Measurements from ENCODE around the gene CR1. TPM values are rescaled to one million over a fixed set of nuclear protein-coding genes. Genes with fewer than 3 reads are reported as not detected.

CR1 gene
- total and polyA plus RNA-seq, 9 of the 15 experiments (the other 6 are each of a cell fraction or from before 2014, with no cell fraction given): 0.07 to 0.47 (median 0.18) TPM

DNA sequence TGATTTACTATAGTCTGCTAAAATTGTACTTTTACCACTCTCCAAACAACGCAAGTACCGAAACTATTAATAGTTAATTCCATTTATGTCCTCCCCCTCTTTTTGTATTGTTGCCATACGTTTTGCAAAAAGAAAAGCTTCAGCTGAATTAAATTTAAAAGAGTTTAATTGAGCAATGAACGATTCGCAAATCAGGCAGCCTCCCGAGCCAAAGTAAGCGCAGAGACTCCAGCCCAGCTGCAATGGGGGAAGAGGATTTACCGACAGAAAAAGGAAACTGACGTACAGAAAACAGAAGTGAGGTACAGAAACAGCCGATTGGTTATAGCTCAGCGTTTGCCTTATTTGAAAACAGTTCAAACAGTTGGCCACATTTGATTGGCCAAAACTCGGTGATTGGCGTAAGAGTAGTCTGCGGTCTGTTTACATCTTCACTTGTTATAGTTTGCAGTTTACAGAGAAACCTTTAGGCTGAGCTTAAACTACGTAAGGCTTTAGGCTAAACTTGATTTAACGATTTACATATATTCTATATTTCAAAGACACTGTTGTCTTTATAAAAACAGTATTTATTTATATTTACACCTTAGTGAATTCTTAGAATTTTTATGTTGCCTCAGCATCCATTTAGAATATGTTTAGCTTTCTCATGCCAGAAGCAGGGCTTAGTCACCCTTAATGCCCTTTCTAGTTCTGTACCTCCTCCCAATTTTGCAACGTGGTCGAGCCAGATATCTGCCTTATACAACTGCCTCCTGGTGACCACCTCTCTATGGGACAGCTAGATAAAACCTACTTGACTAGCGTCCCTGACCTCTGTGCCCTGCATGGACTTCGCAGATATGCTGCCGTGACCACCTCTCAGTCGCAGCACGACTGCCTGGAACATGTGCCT is 23.8 kb downstream of the CR1 start (continued):
- TF ChIP-seq ZNF41 (CRISPR knock-in tag; conservative IDR thresholded peaks at IDR 0.05): no peak
- no peak for TF ChIP-seq MCM3 (IDR thresholded peaks at IDR 0.05)
- TF ChIP-seq ZNF408 (CRISPR knock-in tag; IDR thresholded peaks at IDR 0.05; ENCODE audit: low read depth): no peak
- no peak for TF ChIP-seq ZNF263 (CRISPR knock-in tag; IDR thresholded peaks at IDR 0.05; ENCODE audit: borderline replicate concordance)
- TF ChIP-seq SAFB2 (IDR thresholded peaks at IDR 0.05; ENCODE audit: borderline replicate concordance, low read depth, low read length, severe bottlenecking): no peak
- TF ChIP-seq GTF2A2 (tag; IDR thresholded peaks at IDR 0.05): no peak
- TF ChIP-seq, protein P1, sequence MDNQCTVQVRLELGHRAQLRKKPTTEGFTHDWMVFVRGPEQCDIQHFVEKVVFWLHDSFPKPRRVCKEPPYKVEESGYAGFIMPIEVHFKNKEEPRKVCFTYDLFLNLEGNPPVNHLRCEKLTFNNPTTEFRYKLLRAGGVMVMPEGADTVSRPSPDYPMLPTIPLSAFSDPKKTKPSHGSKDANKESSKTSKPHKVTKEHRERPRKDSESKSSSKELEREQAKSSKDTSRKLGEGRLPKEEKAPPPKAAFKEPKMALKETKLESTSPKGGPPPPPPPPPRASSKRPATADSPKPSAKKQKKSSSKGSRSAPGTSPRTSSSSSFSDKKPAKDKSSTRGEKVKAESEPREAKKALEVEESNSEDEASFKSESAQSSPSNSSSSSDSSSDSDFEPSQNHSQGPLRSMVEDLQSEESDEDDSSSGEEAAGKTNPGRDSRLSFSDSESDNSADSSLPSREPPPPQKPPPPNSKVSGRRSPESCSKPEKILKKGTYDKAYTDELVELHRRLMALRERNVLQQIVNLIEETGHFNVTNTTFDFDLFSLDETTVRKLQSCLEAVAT (IDR thresholded peaks at IDR 0.05): peak; percentile 52 to 78; a peak in 2 of 4 replicates
- TF ChIP-seq, protein P2, sequence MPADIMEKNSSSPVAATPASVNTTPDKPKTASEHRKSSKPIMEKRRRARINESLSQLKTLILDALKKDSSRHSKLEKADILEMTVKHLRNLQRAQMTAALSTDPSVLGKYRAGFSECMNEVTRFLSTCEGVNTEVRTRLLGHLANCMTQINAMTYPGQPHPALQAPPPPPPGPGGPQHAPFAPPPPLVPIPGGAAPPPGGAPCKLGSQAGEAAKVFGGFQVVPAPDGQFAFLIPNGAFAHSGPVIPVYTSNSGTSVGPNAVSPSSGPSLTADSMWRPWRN (IDR thresholded peaks at IDR 0.05; ENCODE audit: low read depth): peak; percentile 51; the same call in 1 of the 2 replicates
- 0 out of 2 replicates have a peak, but pooled peaks have one; percentile 30 for TF ChIP-seq ZBTB17 (CRISPR knock-in tag; IDR thresholded peaks at IDR 0.05)
- no peak for TF ChIP-seq FUS (optimal IDR thresholded peaks at IDR 0.05; ENCODE audit: low read depth, low read length)
- TF ChIP-seq, protein P3, sequence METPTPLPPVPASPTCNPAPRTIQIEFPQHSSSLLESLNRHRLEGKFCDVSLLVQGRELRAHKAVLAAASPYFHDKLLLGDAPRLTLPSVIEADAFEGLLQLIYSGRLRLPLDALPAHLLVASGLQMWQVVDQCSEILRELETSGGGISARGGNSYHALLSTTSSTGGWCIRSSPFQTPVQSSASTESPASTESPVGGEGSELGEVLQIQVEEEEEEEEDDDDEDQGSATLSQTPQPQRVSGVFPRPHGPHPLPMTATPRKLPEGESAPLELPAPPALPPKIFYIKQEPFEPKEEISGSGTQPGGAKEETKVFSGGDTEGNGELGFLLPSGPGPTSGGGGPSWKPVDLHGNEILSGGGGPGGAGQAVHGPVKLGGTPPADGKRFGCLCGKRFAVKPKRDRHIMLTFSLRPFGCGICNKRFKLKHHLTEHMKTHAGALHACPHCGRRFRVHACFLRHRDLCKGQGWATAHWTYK (CRISPR knock-in tag; IDR thresholded peaks at IDR 0.05): 0 out of 2 replicates have a peak, but pooled peaks have one; percentile 40
- peak; percentile 99 for TF ChIP-seq CBFA2T3 (IDR thresholded peaks at IDR 0.05)
- TF ChIP-seq, protein P4, sequence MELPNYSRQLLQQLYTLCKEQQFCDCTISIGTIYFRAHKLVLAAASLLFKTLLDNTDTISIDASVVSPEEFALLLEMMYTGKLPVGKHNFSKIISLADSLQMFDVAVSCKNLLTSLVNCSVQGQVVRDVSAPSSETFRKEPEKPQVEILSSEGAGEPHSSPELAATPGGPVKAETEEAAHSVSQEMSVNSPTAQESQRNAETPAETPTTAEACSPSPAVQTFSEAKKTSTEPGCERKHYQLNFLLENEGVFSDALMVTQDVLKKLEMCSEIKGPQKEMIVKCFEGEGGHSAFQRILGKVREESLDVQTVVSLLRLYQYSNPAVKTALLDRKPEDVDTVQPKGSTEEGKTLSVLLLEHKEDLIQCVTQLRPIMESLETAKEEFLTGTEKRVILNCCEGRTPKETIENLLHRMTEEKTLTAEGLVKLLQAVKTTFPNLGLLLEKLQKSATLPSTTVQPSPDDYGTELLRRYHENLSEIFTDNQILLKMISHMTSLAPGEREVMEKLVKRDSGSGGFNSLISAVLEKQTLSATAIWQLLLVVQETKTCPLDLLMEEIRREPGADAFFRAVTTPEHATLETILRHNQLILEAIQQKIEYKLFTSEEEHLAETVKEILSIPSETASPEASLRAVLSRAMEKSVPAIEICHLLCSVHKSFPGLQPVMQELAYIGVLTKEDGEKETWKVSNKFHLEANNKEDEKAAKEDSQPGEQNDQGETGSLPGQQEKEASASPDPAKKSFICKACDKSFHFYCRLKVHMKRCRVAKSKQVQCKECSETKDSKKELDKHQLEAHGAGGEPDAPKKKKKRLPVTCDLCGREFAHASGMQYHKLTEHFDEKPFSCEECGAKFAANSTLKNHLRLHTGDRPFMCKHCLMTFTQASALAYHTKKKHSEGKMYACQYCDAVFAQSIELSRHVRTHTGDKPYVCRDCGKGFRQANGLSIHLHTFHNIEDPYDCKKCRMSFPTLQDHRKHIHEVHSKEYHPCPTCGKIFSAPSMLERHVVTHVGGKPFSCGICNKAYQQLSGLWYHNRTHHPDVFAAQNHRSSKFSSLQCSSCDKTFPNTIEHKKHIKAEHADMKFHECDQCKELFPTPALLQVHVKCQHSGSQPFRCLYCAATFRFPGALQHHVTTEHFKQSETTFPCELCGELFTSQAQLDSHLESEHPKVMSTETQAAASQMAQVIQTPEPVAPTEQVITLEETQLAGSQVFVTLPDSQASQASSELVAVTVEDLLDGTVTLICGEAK (IDR thresholded peaks at IDR 0.05): peak; percentile 65
- TF ChIP-seq, protein P4 (CRISPR knock-in tag; IDR thresholded peaks at IDR 0.05): no peak
- no peak for TF ChIP-seq ZNF445 (CRISPR knock-in tag; IDR thresholded peaks at IDR 0.05; ENCODE audit: low read depth)
